ENCODE measurements around the gene LTBP2. TPM values are rescaled to one million over a fixed set of nuclear protein-coding genes. Genes with fewer than 3 reads are reported as not detected.

LTBP2 gene
- polyA plus RNA-seq, 1 experiment, result 41.1 TPM

- Histone ChIP-seq H3K27me3 (ENCODE audit: control insufficient read depth, insufficient read depth, low read length) (no peaks in the 10 kb centered on the region), H3K36me3 (ENCODE audit: control insufficient read depth, insufficient read depth, low read length) (no peaks in the 10 kb centered on the region), H3K4me3 (ENCODE audit: low read depth, low read length) (no peak overlapping the region)
- POLR2A ChIA-PET, result interaction anchor here (0.6 kb wide), 1 partner anchor 10 kb away, joined by 3 read pairs; no protein-coding TSS in a partner anchor
- peak; percentile 39 for DNase-seq (ENCODE audit: low read depth)
- CTCF ChIA-PET, result interaction anchor here (0.6 to 5.0 kb wide), 4 partner anchors 9 to 157 kb away, joined by 3 to 37 read pairs (median 15); partner anchors contain the start of gene LTBP2
- TF ChIP-seq, protein P1, sequence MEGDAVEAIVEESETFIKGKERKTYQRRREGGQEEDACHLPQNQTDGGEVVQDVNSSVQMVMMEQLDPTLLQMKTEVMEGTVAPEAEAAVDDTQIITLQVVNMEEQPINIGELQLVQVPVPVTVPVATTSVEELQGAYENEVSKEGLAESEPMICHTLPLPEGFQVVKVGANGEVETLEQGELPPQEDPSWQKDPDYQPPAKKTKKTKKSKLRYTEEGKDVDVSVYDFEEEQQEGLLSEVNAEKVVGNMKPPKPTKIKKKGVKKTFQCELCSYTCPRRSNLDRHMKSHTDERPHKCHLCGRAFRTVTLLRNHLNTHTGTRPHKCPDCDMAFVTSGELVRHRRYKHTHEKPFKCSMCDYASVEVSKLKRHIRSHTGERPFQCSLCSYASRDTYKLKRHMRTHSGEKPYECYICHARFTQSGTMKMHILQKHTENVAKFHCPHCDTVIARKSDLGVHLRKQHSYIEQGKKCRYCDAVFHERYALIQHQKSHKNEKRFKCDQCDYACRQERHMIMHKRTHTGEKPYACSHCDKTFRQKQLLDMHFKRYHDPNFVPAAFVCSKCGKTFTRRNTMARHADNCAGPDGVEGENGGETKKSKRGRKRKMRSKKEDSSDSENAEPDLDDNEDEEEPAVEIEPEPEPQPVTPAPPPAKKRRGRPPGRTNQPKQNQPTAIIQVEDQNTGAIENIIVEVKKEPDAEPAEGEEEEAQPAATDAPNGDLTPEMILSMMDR (IDR thresholded peaks at IDR 0.05; ENCODE audit: insufficient read depth, low read depth, low read length), result no peak
Observed at GRCh38 chr14:74647061-74647677, 35.1 kb upstream of the LTBP2 start.

- CTCF ChIA-PET, result interaction anchor here (1.1 to 5.0 kb wide), 5 partner anchors 8 to 50 kb away, joined by 3 to 37 read pairs (median 5); partner anchors contain the start of gene LTBP2
- H3K27me3 ChIP-seq (ENCODE audit: control insufficient read depth, insufficient read depth, low read length), result no peaks in the 10 kb centered on the region
- POLR2A ChIA-PET, result no interaction called here
- TF ChIP-seq, protein P1 (IDR thresholded peaks at IDR 0.05; ENCODE audit: insufficient read depth, low read depth, low read length), result no peak
- no peaks in the 10 kb centered on the region for H3K36me3 ChIP-seq (ENCODE audit: control insufficient read depth, insufficient read depth, low read length)
- no peak for DNase-seq (ENCODE audit: low read depth)
- no peak overlapping the region for H3K4me3 ChIP-seq (ENCODE audit: low read depth, low read length)
Observed at GRCh38 chr14:74645756-74646470, 33.9 kb upstream of the LTBP2 start.

GRCh38 chr14:74645244-74645643, 33.2 kb upstream of the LTBP2 start:
- H3K4me3 ChIP-seq (ENCODE audit: low read depth, low read length), result no peak overlapping the region
- ChIA-PET CTCF (interaction anchor here (1.1 to 5.0 kb wide), 4 partner anchors 9 to 51 kb away, joined by 3 to 37 read pairs (median 4); partner anchors contain the start of gene LTBP2), POLR2A (no interaction called here)
- H3K27me3 ChIP-seq (ENCODE audit: control insufficient read depth, insufficient read depth, low read length), result no peaks in the 10 kb centered on the region
- no peaks in the 10 kb centered on the region for H3K36me3 ChIP-seq (ENCODE audit: control insufficient read depth, insufficient read depth, low read length)
- no peak for DNase-seq (ENCODE audit: low read depth)
- TF ChIP-seq, protein P1 (IDR thresholded peaks at IDR 0.05; ENCODE audit: insufficient read depth, low read depth, low read length), result no peak

DNA sequence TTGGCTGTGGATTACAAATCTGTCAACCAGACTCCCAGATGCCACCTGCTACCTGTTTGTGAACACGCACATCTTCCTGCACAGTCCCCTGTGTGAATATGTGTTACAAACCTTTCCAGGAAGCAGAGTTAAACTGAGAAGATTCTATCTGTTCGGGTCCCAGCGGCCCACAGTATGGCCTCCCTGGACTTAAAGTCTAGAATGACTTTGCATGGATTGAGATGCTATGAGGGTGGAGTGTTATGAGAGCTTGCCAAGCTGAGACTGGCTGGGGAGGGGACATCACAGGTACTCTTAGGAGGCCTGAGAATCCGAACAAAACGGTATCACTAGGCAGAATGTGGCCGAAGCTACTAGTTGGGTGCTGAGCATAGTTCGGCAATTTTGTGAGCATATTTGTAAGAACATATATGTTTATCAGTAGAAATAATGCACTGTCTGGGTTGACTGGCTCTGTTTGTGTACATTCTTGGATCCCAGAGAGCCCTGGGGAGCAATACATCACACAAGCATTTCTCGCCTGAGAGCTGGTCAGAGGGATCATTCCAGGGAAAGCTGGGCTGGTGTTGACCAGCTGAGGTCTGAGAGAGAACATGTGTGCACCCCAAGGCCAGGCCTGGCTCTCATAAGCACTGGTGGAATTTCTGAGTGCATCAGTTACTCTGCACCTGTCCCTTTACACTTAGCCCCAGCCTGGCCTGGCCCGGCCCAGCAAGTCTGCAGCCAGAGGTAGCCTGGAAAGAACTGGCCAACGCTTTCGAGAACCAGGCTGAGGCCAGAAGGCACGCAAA, 29.8 kb upstream of the LTBP2 start:
- POLR2A ChIA-PET, result no interaction called here
- H3K4me3 ChIP-seq (ENCODE audit: low read depth, low read length), result no peak overlapping the region
- TF ChIP-seq, protein P1 (IDR thresholded peaks at IDR 0.05; ENCODE audit: insufficient read depth, low read depth, low read length), result no peak
- no peak for DNase-seq (ENCODE audit: low read depth)
- H3K27me3 ChIP-seq (ENCODE audit: control insufficient read depth, insufficient read depth, low read length), result no peaks in the 10 kb centered on the region
- CTCF ChIA-PET, result interaction anchor here (1.0 to 1.5 kb wide), 5 partner anchors 21 to 33 kb away, joined by 3 to 5 read pairs (median 3); partner anchors contain the start of gene LTBP2
- no peaks in the 10 kb centered on the region for H3K36me3 ChIP-seq (ENCODE audit: control insufficient read depth, insufficient read depth, low read length)
